H1 (cell line): ENCODE data around the gene ARHGAP5.

Experiments used
- CHD2 ChIP-seq: IDR thresholded peaks from 2 replicates; pipeline ENCODE4 v1.6.1; 2012; ENCODE audit warnings: low read length, improper control_type of control experiment
- HDAC2 ChIP-seq, 2 experiments: fragments of 300-600 bp in 1 of 2; sonication (generic) in 1 of 2; IDR thresholded peaks; 2 replicates each; pipeline ENCODE4 v1.6.1; 2011 to 2012; ENCODE audit warnings: low read depth in 2 of 2, low read length in 2 of 2, mild to moderate bottlenecking in 2 of 2, moderate library complexity in 2 of 2, borderline replicate concordance in 1 of 2, inconsistent platforms in 1 of 2

DNA sequence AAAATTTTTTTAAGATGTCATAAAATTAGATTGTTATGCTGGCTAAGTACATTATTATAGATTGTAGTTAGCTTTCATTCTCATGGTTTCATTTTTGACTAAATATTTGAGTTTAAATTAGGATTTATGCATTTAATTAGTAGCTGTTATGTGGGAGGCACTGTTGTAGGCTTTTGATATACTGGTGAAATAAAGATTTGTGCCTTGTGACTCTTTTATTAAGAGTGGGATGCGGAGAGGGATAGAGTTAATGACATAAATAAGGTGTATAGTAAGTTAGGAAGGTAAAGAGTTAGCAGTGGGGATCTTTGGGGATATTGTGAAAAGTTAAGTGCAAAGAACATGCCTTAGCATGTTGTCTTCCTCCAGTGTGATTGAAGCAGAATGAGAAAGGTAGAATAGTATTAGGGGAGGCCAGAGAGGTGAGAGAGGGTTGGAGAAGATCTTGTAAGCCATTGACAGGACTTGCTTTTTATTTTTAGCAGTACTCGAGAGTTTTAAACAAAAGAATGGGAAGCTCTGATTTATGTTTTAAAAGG lies 8.8 kb downstream of the ARHGAP5 start:
- TF ChIP-seq CHD2, result no peak
- no peak for TF ChIP-seq HDAC2 (IDR thresholded peaks at IDR 0.05; ENCODE audit: borderline replicate concordance in 1 of 2, low read depth in 2 of 2, low read length in 2 of 2)
